Cardiac fibroblast (primary cell): Measurements from ENCODE around the gene DPH1.

ENCODE experiments used
- DNase-seq, 2 donors: peaks; one replicate each; pipeline versions ENCODE4 v3.0.0 to v3.0.0-alpha.2; 2010; ENCODE audit warnings: low read depth in 2 of 2
- H3K4me3 ChIP-seq, 2 donors: replicated peaks in 1 of 2; 1 replicate in 1 of 2; 2 replicates in 1 of 2; pipeline ENCODE4 v1.5.1; 2011; ENCODE audit warnings: low read depth in 2 of 2, low read length in 2 of 2, mild to moderate bottlenecking in 2 of 2, moderate library complexity in 1 of 2
- TF ChIP-seq, protein P1 (sequence below): IDR thresholded peaks from one replicate; pipeline ENCODE4 v1.5.1; 2011; ENCODE audit warnings: low read depth, mild to moderate bottlenecking, low read length, inconsistent platforms

DPH1 gene

DNA sequence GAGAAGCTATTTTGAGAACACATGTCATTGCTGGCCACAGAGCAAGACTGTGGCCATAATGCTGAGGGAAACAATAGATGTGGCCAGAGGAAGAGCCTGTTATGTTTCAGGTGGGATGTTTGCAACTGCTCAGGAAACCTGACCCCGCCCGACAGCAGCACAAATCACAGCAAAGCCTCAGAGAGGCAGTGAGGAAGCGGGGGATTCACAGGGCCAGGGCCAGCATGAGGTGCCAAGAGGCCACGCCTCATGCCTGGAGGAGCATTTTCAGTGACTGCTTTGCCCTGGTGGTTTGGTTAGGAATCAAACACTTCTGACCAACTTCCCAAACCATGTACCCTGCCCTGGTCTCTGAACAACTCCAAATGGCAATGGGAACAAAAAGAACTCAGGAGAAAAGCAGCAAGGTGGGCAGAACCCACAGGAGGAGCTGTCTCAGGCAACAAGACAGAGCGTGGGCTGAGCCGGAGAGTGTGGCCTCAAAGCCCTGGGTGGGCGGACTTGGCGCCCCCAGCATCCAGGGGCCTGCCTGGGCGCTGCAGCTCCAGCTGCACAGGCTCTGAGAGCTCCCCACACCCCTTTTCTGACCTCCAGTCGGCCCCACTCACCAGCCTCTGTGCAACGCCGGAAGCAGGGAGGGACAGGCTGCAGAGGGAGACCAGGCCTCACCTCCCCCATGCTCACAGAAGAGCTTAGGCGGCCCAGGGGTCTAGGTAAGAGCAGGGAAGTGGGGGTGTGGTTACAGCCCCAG, 45.6 kb downstream of the DPH1 start:
- TF ChIP-seq, protein P1, sequence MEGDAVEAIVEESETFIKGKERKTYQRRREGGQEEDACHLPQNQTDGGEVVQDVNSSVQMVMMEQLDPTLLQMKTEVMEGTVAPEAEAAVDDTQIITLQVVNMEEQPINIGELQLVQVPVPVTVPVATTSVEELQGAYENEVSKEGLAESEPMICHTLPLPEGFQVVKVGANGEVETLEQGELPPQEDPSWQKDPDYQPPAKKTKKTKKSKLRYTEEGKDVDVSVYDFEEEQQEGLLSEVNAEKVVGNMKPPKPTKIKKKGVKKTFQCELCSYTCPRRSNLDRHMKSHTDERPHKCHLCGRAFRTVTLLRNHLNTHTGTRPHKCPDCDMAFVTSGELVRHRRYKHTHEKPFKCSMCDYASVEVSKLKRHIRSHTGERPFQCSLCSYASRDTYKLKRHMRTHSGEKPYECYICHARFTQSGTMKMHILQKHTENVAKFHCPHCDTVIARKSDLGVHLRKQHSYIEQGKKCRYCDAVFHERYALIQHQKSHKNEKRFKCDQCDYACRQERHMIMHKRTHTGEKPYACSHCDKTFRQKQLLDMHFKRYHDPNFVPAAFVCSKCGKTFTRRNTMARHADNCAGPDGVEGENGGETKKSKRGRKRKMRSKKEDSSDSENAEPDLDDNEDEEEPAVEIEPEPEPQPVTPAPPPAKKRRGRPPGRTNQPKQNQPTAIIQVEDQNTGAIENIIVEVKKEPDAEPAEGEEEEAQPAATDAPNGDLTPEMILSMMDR: peak; percentile 6
- H3K4me3 ChIP-seq: no peak overlapping the region
- peak in 1 of 2 donors; percentile 79 for DNase-seq

DNA sequence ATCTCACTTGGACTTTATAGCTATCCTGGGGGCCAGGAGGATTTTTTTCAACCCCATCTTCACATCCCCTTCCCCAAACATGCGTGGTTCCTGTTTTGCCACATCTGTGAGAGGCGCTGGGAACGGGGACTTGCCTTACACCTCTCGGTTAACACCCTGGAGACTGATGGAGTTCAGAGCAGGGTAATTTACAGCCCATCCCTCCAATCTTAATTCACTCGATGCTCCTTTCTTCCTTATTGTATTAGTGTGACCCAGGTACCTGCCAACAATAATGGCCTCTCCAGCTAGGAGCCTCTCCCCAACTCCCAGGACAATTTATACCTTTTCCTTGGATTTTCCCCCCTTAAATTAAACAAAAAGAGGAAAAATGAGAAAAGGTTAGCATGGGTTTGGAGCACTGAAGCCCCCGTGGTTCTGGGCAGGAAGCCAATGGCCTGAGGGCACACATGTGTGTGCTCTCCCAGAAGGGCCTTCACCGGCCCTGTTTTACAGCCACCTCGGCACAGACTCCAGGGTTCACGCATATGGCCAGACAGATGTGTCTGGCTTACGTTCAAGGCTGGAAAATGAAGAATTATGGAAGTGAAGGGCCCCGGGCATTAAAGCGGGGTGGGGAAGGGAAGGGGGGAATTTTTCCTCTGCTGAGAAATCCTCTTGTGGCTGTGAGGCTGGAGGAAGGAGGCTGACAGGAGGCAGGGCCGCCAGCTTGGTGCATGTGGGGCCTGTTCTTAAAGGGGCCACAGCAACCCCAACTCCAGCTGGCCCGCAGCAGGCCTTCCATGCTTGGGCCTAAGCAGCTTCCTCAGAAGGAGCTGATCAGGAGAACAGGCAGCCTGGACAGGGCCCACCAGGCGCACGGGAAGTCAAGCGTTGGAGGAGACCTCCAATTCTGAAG, 46.4 kb downstream of the DPH1 start:
- TF ChIP-seq, protein P1: no peak
- H3K4me3 ChIP-seq: no peak overlapping the region
- peak in 1 of 2 donors; percentile 21 for DNase-seq

DNA sequence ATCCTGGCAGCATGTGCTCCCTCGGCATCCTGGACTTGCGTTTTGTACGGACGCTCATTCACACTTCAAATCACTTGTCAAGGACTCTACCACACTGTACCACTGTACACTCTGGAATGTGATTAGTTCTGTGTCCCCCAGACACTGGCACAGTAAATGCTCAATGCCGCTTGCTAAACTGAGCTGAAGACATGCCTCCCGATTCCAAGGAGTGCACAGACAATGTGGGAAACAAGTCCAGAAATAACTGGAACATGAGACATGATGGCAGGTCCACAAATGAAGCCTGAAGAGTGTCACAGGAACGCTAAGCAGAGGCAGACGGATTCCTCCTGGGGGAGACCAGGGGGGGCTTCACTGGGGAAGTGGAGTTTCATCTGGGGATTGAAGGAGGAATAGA, 47.1 kb downstream of the DPH1 start:
- TF ChIP-seq, protein P1: no peak
- no peak for DNase-seq
- no peak overlapping the region for H3K4me3 ChIP-seq

DNA sequence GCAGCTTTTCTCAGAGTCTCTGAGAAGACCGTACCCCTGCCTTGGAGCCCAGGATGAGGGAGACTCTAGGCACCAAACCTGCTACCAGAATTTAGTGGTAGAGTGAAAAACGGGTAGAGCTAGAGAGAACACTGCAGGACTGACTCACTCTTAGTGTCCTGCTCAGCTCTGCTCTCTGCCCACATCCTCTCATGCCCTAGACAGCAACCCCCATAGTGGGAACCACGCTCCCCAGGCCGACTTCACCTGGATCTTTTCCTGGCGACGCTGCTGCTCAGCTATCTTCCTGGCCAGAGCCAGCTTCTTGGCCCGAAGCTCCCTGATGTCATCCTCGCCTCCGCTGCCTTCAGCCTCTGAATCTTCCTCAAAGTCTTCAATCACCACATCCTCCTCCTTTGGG, 51.6 kb downstream of the DPH1 start:
- TF ChIP-seq, protein P1: no peak
- DNase-seq: peak; percentile 30 to 77
- no peak overlapping the region for H3K4me3 ChIP-seq

DNA sequence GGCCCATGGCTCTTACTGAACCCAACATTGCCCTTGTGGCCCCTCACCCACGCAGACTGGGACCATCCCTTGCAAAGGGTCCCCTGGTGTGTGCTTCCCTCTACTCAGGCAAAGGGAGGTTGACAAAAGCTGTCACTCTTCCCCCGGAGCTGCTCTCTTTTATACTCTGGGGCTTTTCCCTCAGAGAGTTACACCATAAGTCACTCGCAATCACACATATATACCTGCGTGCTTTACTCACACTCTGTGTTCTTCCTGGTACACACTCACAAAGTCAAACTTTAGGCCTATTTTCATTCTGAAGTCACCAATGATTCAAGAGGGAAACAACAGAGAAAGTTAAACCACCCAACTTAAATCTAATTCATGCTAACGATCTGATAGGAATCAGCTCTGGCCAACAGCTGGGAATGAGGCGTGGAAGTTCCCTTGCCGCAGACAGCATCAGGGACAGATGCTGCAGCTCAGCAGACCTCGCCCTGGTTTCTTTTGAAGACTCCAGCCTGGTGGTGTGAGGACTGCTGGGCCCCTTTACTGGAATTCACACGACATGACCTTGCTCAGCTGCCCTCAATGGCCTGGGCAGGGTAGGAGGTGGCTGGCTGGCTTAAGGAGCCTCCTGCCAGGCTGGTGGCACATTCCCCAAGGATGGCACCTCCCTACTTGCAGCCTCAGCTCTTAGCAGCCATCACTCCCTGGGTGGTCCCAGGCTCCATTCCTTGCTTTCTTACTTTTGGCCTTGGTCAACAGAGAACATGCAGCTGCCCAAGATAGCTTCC, 52.2 kb downstream of the DPH1 start:
- peak in 1 of 2 donors; percentile 42 for DNase-seq
- TF ChIP-seq, protein P1: no peak
- no peak overlapping the region for H3K4me3 ChIP-seq

DNA sequence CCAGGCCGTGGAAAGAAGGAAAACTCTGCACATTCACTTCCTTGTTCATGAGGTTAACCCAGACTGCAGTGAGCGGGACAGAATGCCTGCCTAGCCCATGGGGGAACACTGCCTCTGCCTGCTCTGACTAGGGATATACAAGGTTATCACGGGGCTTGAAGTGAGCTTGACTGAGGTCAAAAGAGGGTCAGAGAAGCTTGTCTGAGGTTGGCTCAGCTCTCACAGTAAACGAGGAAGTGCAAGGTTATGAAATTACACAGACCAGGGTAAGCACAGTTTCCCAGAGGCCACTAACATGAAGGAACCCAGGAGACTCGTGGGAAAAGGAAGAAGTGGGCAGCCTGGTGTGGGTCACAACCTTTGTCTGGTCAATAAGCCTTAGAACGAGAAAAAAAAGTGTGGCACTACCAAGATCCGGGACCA, 53.7 kb downstream of the DPH1 start:
- H3K4me3 ChIP-seq: no peak overlapping the region
- DNase-seq: peak in 1 of 2 donors; percentile 40
- TF ChIP-seq, protein P1: no peak
